Lower leg skin (tissue), 3 donors: ENCODE data around the gene KCNJ6.

Experiments used
- POLR2A ChIP-seq, 2 donors: fragments of 450-650 bp; IDR thresholded peaks; one replicate each; pipeline ENCODE4 v1.6.1; 2016 to 2017; ENCODE audit warnings: antibody characterized with exemption in 2 of 2, mild to moderate bottlenecking in 1 of 2, moderate library complexity in 1 of 2
- TF ChIP-seq, protein P1 (sequence below), 3 donors: fragments of 450-650 bp; IDR thresholded peaks; one replicate each; pipeline ENCODE4 v1.5.1; 2016; ENCODE audit warnings: antibody characterized with exemption in 3 of 3, mild to moderate bottlenecking in 3 of 3, moderate library complexity in 2 of 3

DNA sequence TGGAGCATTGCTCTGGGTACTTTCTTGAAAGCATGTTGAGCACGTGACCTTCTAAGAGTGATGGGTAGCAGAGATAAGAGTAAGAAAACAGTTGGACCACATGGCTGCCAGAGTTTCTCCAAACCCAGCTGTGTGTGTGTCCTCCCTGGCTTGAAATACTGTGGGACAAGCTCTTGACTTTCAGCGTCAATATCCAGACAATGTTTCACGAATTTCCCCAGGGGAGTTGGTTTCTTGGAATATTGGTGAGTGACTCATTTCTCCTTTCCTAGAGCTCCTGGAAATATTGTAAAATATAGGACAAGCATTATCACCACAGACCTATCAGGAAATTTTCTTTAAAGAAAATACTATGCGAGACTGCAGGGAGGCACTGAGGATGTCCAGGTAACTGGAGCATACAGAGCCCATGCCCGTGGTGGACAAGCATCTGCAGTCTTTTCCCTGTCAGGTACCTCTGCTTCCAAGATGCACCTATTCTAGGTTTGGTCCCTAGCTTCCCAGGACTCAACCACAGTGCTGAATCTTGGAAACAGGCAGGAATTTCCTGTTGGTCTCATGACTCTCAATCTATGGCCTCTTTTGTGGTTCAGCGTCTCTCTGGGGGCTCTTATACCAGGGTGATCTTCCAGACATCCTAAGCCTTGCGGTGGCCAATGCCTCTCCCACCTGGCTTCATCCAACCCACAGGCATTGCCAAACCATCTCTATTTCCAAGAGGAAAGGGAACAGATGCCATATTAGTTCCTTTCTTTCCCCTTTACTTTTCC, 67.4 kb downstream of the KCNJ6 start:
- no peak for TF ChIP-seq POLR2A (IDR thresholded peaks at IDR 0.05)
- TF ChIP-seq, protein P1, sequence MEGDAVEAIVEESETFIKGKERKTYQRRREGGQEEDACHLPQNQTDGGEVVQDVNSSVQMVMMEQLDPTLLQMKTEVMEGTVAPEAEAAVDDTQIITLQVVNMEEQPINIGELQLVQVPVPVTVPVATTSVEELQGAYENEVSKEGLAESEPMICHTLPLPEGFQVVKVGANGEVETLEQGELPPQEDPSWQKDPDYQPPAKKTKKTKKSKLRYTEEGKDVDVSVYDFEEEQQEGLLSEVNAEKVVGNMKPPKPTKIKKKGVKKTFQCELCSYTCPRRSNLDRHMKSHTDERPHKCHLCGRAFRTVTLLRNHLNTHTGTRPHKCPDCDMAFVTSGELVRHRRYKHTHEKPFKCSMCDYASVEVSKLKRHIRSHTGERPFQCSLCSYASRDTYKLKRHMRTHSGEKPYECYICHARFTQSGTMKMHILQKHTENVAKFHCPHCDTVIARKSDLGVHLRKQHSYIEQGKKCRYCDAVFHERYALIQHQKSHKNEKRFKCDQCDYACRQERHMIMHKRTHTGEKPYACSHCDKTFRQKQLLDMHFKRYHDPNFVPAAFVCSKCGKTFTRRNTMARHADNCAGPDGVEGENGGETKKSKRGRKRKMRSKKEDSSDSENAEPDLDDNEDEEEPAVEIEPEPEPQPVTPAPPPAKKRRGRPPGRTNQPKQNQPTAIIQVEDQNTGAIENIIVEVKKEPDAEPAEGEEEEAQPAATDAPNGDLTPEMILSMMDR (IDR thresholded peaks at IDR 0.05), result no peak
